Measurements from ENCODE around the gene NRXN3.

NRXN3 gene

GRCh38 chr14:78175412-78175811, 5.2 kb downstream of the NRXN3 start:
- DNase-seq, result no peak

GRCh38 chr14:78178071-78178470, 7.9 kb downstream of the NRXN3 start:
- no peak for DNase-seq

GRCh38 chr14:78178971-78179370, 8.8 kb downstream of the NRXN3 start:
- DNase-seq, result no peak

GRCh38 chr14:78181270-78181669, 11.1 kb downstream of the NRXN3 start:
- DNase-seq, result no peak

GRCh38 chr14:78182722-78183121, 12.5 kb downstream of the NRXN3 start:
- no peak for DNase-seq

GRCh38 chr14:78184157-78184556, 14.0 kb downstream of the NRXN3 start:
- no peak for DNase-seq

GRCh38 chr14:78186277-78186676, 16.1 kb downstream of the NRXN3 start:
- DNase-seq, result no peak

- no peak for DNase-seq
Observed at GRCh38 chr14:78188882-78189281, 18.7 kb downstream of the NRXN3 start.

GRCh38 chr14:78195431-78195830, 25.3 kb downstream of the NRXN3 start:
- no peak for DNase-seq

- no peak for DNase-seq
Observed at GRCh38 chr14:78196323-78196722, 26.1 kb downstream of the NRXN3 start.

GRCh38 chr14:78197051-78197450, 26.9 kb downstream of the NRXN3 start:
- DNase-seq, result no peak

GRCh38 chr14:78202163-78202562, 32.0 kb downstream of the NRXN3 start:
- no peak for DNase-seq

- DNase-seq, result no peak
Observed at GRCh38 chr14:78202976-78203375, 32.8 kb downstream of the NRXN3 start.

- no peak for DNase-seq
Observed at GRCh38 chr14:78207414-78207813, 37.2 kb downstream of the NRXN3 start.

GRCh38 chr14:78220273-78220672, 50.1 kb downstream of the NRXN3 start:
- DNase-seq, result no peak

GRCh38 chr14:78222746-78223145, 52.6 kb downstream of the NRXN3 start:
- DNase-seq, result no peak

GRCh38 chr14:78227248-78228077, 57.3 kb downstream of the NRXN3 start:
- DNase-seq, result no peak

GRCh38 chr14:78228702-78229327, 58.6 kb downstream of the NRXN3 start:
- no peak for DNase-seq

- DNase-seq, result peak in 1 of 2 experiments; percentile 6
Observed at GRCh38 chr14:78232231-78233000, 62.2 kb downstream of the NRXN3 start.

- no peak for DNase-seq
Observed at GRCh38 chr14:78238141-78238540, 68.0 kb downstream of the NRXN3 start.

GRCh38 chr14:78240567-78240966, 70.4 kb downstream of the NRXN3 start:
- no peak for DNase-seq

- DNase-seq, result no peak
Observed at GRCh38 chr14:78242086-78242485, 71.9 kb downstream of the NRXN3 start.

GRCh38 chr14:78243187-78243586, 73.0 kb downstream of the NRXN3 start:
- no peak for DNase-seq

GRCh38 chr14:78245238-78245637, 75.1 kb downstream of the NRXN3 start:
- DNase-seq, result no peak

All from NCI-H446 (cell line).